HG02973 (cell line): Measurements from ENCODE around the gene FBXO40.

Source experiments
- ATAC-seq: cut with Tn5 transposase; IDR thresholded peaks from one replicate; pipeline ENCODE4 v1.9.1; 2021; ENCODE audit warnings: moderate library complexity; ENCODE audit not compliant: unreplicated experiment

The FBXO40 gene

GRCh38 chr3:121661376-121661775 lies 68.2 kb downstream of the FBXO40 start:
- no peak for ATAC-seq

- ATAC-seq: no peak
Observed at GRCh38 chr3:121662742-121663141, 69.6 kb downstream of the FBXO40 start.

GRCh38 chr3:121663171-121663847 lies 70.1 kb downstream of the FBXO40 start:
- no peak for ATAC-seq

GRCh38 chr3:121665488-121665887 lies 72.3 kb downstream of the FBXO40 start:
- ATAC-seq: no peak

GRCh38 chr3:121667333-121667732 lies 74.2 kb downstream of the FBXO40 start:
- ATAC-seq: no peak

GRCh38 chr3:121670676-121671075 lies 77.5 kb downstream of the FBXO40 start:
- ATAC-seq: no peak

GRCh38 chr3:121677141-121677540 lies 84.0 kb downstream of the FBXO40 start:
- ATAC-seq: no peak
